Activated T-helper 1 cell treated with anti-CD3 and anti-CD28 coated beads, Interleukin-2, amount 50 U/mL, for 16 hours (primary cell): Measurements from ENCODE around the gene ZNF32.

Experiments used
- DNase-seq, 2 donors: peaks; one replicate each; pipeline ENCODE4 v3.0.0-alpha.2; 2020; ENCODE audit warnings: low read depth in 1 of 2, low spot score in 1 of 2

Gene ZNF32

GRCh38 chr10:43681220-43681619, 32.5 kb upstream of the ZNF32 start:
- no peak for DNase-seq

GRCh38 chr10:43680035-43680434, 31.4 kb upstream of the ZNF32 start:
- DNase-seq: no peak

- no peak for DNase-seq
These were observed 30.8 kb upstream of the ZNF32 start for GRCh38 chr10:43679509-43679908.

- DNase-seq: no peak
These were observed 30.0 kb upstream of the ZNF32 start for GRCh38 chr10:43678654-43679053.

- DNase-seq: no peak
These were observed 28.2 kb upstream of the ZNF32 start for GRCh38 chr10:43676901-43677300.

- DNase-seq: no peak
These were observed 27.6 kb upstream of the ZNF32 start for GRCh38 chr10:43676331-43676730.

- no peak for DNase-seq
These were observed 26.0 kb upstream of the ZNF32 start for GRCh38 chr10:43674553-43675210.

- no peak for DNase-seq
These were observed 24.8 kb upstream of the ZNF32 start for GRCh38 chr10:43673471-43673870.

- DNase-seq: no peak
These were observed 23.2 kb upstream of the ZNF32 start for GRCh38 chr10:43671659-43672531.

- DNase-seq: no peak
These were observed 20.7 kb upstream of the ZNF32 start for GRCh38 chr10:43669386-43669785.

- DNase-seq: no peak
These were observed 19.2 kb upstream of the ZNF32 start for GRCh38 chr10:43667761-43668386.

GRCh38 chr10:43667317-43667731, 18.6 kb upstream of the ZNF32 start:
- no peak for DNase-seq

- no peak for DNase-seq
These were observed 17.9 kb upstream of the ZNF32 start for GRCh38 chr10:43666552-43666951.

GRCh38 chr10:43665054-43665453, 16.4 kb upstream of the ZNF32 start:
- no peak for DNase-seq

- DNase-seq: no peak
These were observed 9.5 kb upstream of the ZNF32 start for GRCh38 chr10:43658227-43658626.

GRCh38 chr10:43655311-43655710, 6.6 kb upstream of the ZNF32 start:
- no peak for DNase-seq

GRCh38 chr10:43653746-43654145, 5.1 kb upstream of the ZNF32 start:
- no peak for DNase-seq

- DNase-seq: no peak
These were observed 473 bp upstream of the ZNF32 start for GRCh38 chr10:43649185-43649523.

- no peak for DNase-seq
These were observed 635 bp downstream of the ZNF32 start for GRCh38 chr10:43648095-43648397.

- no peak for DNase-seq
These were observed 1.1 kb downstream of the ZNF32 start for GRCh38 chr10:43647576-43647975.

- DNase-seq: no peak
These were observed 2.8 kb downstream of the ZNF32 start for GRCh38 chr10:43645866-43646265.

- DNase-seq: no peak
These were observed 4.4 kb downstream of the ZNF32 start for GRCh38 chr10:43644252-43644651.
